Right atrium auricular region (tissue), 2 donors: Measurements from ENCODE around the gene PDP2. TPM values are rescaled to one million over a fixed set of nuclear protein-coding genes. Genes with fewer than 3 reads are reported as not detected.

Experiments used
- DNase-seq: peaks from one replicate; pipeline ENCODE4 v3.0.0-alpha.2; 2019; ENCODE audit warnings: low spot score
- H3K27ac ChIP-seq, 2 donors: fragments of 200-600 bp; sonication (generic); 1 replicate in 1 of 2; 2 replicates in 1 of 2; pipeline ENCODE4 v1.5.1; 2016 to 2019
- H3K27me3 ChIP-seq, 2 donors: fragments of 200-600 bp; sonication (generic); one replicate each; pipeline versions ENCODE4 v1.5.1 to v1.6.0; 2017 to 2019
- H3K36me3 ChIP-seq: fragments of 200-600 bp; sonication (generic); one replicate; pipeline ENCODE4 v1.5.1; 2016
- H3K4me1 ChIP-seq, 2 donors: fragments of 200-600 bp; sonication (generic); one replicate each; pipeline versions ENCODE4 v1.5.1 to v1.6.0; 2017 to 2019
- H3K4me3 ChIP-seq, 2 donors: fragments of 200-600 bp; sonication (generic); 1 replicate in 1 of 2; 2 replicates in 1 of 2; pipeline ENCODE4 v1.5.1; 2017 to 2019; ENCODE audit warnings: mild to moderate bottlenecking in 1 of 2, moderate library complexity in 1 of 2
- H3K9me3 ChIP-seq, 2 donors: fragments of 200-600 bp; sonication (generic); one replicate each; pipeline ENCODE4 v1.5.1; 2019
- total RNA-seq, 2 donors: library from RNA; depleted of rRNA; stranded (reverse); fragments of >200 nt; gene quantifications; one replicate each; pipeline ENCODE4 v1.1.0, GENCODE V29; 2016
- TF ChIP-seq, protein P1 (sequence below), 2 donors: fragments of 200-600 bp; sonication (generic); IDR thresholded peaks; one replicate each; pipeline ENCODE4 v1.5.1; 2019; ENCODE audit warnings: antibody characterized with exemption in 2 of 2

PDP2 gene
- total RNA-seq, 2 donors from 2014 or later, result 1.7 to 3.4 TPM

DNA sequence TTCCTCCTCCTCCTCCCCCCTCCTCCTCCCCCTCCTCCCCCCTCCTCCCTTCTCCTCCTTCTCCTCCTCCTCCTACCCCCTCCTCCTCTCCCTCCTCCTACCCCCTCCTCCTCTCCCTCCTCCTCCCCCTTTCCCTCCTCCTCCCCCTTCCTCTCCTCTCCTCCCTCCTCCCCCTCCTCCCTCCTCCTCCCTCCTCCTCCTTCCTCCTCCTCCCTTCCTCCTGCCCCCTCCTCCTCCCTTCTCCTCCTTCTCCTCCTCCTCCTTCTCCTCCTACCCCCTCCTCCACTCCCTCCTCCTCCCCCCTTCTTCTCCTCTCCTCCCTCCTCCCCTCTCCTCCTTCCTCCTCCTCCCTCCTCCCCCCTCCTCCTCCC, 6.6 kb upstream of the PDP2 start:
- Histone ChIP-seq H3K4me3 (no peak overlapping the region), H3K4me1 (peaks cover 0 to 6% of the 10 kb centered on the region in 2 donors), H3K9me3 (no peaks in the 10 kb centered on the region), H3K27me3 (no peaks in the 10 kb centered on the region), H3K36me3 (no peaks in the 10 kb centered on the region), H3K27ac (no peak overlapping the region)
- DNase-seq, result no peak
- TF ChIP-seq, protein P1, sequence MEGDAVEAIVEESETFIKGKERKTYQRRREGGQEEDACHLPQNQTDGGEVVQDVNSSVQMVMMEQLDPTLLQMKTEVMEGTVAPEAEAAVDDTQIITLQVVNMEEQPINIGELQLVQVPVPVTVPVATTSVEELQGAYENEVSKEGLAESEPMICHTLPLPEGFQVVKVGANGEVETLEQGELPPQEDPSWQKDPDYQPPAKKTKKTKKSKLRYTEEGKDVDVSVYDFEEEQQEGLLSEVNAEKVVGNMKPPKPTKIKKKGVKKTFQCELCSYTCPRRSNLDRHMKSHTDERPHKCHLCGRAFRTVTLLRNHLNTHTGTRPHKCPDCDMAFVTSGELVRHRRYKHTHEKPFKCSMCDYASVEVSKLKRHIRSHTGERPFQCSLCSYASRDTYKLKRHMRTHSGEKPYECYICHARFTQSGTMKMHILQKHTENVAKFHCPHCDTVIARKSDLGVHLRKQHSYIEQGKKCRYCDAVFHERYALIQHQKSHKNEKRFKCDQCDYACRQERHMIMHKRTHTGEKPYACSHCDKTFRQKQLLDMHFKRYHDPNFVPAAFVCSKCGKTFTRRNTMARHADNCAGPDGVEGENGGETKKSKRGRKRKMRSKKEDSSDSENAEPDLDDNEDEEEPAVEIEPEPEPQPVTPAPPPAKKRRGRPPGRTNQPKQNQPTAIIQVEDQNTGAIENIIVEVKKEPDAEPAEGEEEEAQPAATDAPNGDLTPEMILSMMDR (IDR thresholded peaks at IDR 0.05), result no peak

DNA sequence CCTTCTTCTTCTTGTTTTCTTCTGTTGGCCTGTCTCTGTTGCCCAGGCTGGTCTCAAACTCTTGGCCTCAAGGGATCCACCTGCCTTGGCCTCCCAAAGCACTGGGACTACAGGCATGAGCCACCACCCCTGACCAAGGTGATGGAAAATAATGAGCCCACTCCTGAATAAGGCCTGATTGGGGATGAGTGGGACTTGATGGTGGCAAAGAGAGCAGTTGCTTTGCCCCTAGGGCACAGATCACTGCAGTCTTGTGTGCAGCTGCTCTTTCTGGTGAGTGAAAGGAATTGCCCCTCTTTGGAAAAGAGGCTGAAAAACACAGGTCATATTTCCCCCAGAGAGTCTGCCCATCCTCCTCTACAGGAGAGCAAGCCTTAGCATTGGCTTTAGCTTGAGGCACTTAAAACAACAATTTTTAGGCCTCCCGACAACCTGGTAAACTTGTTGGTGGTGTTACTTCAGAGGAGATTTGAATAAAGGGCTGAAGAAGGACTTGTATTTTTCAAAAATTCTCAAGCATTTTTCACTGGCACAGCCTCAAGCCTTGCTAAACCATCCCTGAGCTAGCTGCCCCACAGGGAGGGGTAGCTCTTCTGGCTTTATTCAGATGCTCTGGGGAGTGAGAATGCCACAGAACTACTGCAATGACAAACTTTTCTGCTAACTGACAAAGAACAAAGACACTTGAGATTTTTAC, 6.1 kb upstream of the PDP2 start:
- Histone ChIP-seq H3K4me1 (peaks cover 0 to 6% of the 10 kb centered on the region in 2 donors), H3K27me3 (no peaks in the 10 kb centered on the region), H3K9me3 (no peaks in the 10 kb centered on the region), H3K4me3 (no peak overlapping the region), H3K36me3 (no peaks in the 10 kb centered on the region), H3K27ac (no peak overlapping the region)
- no peak for DNase-seq
- TF ChIP-seq, protein P1 (IDR thresholded peaks at IDR 0.05), result no peak

DNA sequence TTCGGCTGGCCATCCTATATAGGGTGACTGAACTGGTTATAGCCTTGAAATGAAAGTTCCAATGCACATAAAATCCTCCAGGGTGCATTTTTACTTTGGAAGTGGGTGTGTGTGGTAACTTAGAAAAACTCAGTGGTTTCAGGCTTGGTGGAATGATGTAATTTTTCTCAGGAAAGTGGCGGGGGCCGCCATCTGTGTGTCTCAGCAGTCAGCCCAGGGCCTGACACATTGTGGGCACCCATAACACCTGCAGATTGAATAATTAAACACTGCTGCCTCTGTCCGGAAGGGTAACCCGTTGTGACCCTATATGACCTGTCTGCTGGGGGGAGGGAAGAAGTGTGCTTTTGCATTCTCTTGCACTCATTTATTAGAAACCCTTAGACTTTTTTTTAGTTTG, 2.2 kb upstream of the PDP2 start:
- no peak for DNase-seq
- TF ChIP-seq, protein P1 (IDR thresholded peaks at IDR 0.05), result no peak
- H3K36me3 ChIP-seq, result no peaks in the 10 kb centered on the region

DNA sequence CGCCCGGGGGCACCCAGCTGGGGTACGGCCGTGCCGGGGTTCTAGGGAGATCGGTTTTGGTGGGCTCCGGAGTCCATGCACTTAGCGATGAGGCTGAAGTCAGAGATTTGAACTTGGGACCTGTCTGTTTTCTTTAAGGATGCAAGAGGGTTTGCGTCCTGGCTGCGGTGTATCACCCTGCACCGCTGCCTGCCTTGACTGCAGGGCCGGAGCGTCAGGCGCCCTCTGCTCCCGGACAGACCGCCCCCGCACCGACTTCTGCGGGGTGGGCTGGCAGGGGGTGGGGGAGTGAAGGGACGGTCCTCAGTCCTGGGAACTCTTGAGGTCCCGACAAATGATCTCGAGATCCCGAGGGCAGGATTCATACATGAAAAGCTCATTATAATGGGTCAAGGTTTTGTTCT, 701 bp downstream of the PDP2 start:
- TF ChIP-seq, protein P1 (IDR thresholded peaks at IDR 0.05), result no peak
- H3K4me3 ChIP-seq, result peak overlapping the region; percentile 73 to 88
- DNase-seq, result no peak
- no peaks in the 10 kb centered on the region for H3K27me3 ChIP-seq
- peaks cover 0 to 19% of the 10 kb centered on the region in 2 donors for H3K4me1 ChIP-seq
- peak overlapping the region; percentile 49 to 78 for H3K27ac ChIP-seq
- H3K9me3 ChIP-seq, result no peaks in the 10 kb centered on the region
- peaks cover 15% of the 10 kb centered on the region for H3K36me3 ChIP-seq

More for the DNA sequence above, 2.2 kb upstream of the PDP2 start:
- H3K9me3 ChIP-seq, result no peaks in the 10 kb centered on the region
- H3K27ac ChIP-seq, result no peak overlapping the region
- H3K27me3 ChIP-seq, result no peaks in the 10 kb centered on the region
- H3K4me1 ChIP-seq, result peaks cover 0 to 19% of the 10 kb centered on the region in 2 donors
- H3K4me3 ChIP-seq, result no peak overlapping the region

DNA sequence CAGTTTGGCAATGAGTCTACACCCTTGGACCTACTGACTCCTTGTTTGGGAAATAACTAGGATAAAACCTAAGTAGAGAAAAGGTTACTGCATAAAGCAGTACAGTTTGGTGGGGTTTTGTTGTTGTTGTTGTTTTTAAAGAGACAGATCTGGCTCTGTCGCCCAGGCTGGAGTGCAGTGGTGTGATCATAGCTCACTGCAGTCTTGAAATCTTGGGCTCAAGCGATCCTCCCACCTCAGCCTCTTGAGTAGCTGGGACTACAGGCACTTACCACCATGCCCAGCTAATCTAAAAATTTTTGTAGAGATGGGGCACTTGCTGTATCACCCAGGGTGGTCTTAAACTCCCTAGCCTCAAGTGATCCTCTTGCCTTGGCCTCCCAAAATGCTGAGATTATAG, 1.2 kb downstream of the PDP2 start:
- H3K27ac ChIP-seq, result peak overlapping the region in 1 of 2 donors; percentile 78
- TF ChIP-seq, protein P1 (IDR thresholded peaks at IDR 0.05), result no peak
- peaks cover 15% of the 10 kb centered on the region for H3K36me3 ChIP-seq
- H3K27me3 ChIP-seq, result no peaks in the 10 kb centered on the region
- H3K4me3 ChIP-seq, result no peak overlapping the region
- no peak for DNase-seq
- peaks cover 0 to 19% of the 10 kb centered on the region in 2 donors for H3K4me1 ChIP-seq
- H3K9me3 ChIP-seq, result no peaks in the 10 kb centered on the region
